ENCODE data around the gene GPR151. TPM values are rescaled to one million over a fixed set of nuclear protein-coding genes. Genes with fewer than 3 reads are reported as not detected.

The GPR151 gene
- not detected in 2 replicates for total RNA-seq

DNA sequence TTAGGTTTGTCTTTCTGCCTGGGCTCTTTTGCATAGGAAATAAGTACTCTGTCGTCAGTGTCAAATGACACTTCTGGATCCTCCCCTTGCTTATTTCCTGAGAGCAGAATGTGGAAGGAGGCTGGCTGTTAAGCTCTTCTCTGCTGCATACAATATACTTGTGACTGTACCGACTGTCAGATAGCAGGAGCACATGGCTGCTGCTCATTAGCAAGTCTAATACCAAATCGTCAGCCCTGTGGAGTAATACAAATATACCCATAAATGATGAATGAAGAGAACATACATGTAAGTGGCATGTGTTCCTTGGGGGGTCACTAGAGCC lies at the start of gene GPR151:
TSS of gene GPR151 (minus strand) at position 40 of the 325 bp plus-strand sequence. CDS start 77 bp downstream, outside the sequence.

Small RNA genes within 50 kb of the gene (small RNA-seq; reads per million reads assigned to genes)
- gene RF02271: not detected

Other genes with a start within 250 kb of the GPR151 start
- gene POU4F3, start 177.4 kb downstream of the GPR151 start, total RNA-seq: under 0.01 and 0.11 TPM in 2 replicates
- gene TCERG1, start 68.9 kb downstream of the GPR151 start, total RNA-seq: 53.2 and 54.9 TPM in 2 replicates